H1 (cell line): ENCODE measurements around the gene KRTAP5-6. TPM values are rescaled to one million over a fixed set of nuclear protein-coding genes. Genes with fewer than 3 reads are reported as not detected.

Source experiments
- CTCF ChIA-PET: fragments of 300-600 bp; sonication (Branson Sonifier 250); formaldehyde crosslinking; loops from one replicate; lab custom pipeline; 2021; ENCODE audit not compliant: partially characterized antibody; lab: Charles Lee
- POLR2A ChIA-PET: fragments of 300-600 bp; sonication (Branson Sonifier 250); formaldehyde crosslinking; loops from one replicate; lab custom pipeline; 2021; ENCODE audit warnings: inconsistent platforms; ENCODE audit not compliant: partially characterized antibody; lab: Charles Lee
- DNase-seq, 2 experiments: peaks; one replicate each; pipeline versions ENCODE4 v3.0.0 to v3.0.0-alpha.2; 2010 to 2022; ENCODE audit warnings: low spot score in 2 of 2, low read depth in 1 of 2, mixed read lengths in 1 of 2
- FAIRE-seq: peaks from 2 replicates; lab custom pipeline; 2011; peaks lifted over from hg19 to GRCh38; lab: Jason Lieb, UNC
- H2AFZ ChIP-seq: 2 replicates; pipeline ENCODE4 v1.8.1; 2012; ENCODE audit warnings: low read length, inconsistent platforms
- H2AK5ac ChIP-seq: 2 replicates; pipeline ENCODE4 v1.6.1; 2013; ENCODE audit warnings: low read depth, low read length
- H2BK120ac ChIP-seq: replicated peaks from 2 replicates; pipeline ENCODE3; 2013; ENCODE audit warnings: low read depth, low read length, inconsistent platforms
- H2BK12ac ChIP-seq: 2 replicates; pipeline ENCODE4 v1.6.1; 2013; ENCODE audit warnings: low read depth, low read length
- H2BK15ac ChIP-seq: 2 replicates; pipeline ENCODE4 v1.6.1; 2013; ENCODE audit warnings: low read length
- H2BK20ac ChIP-seq: 2 replicates; pipeline ENCODE4 v1.6.1; 2013; ENCODE audit warnings: low read length
- H2BK5ac ChIP-seq: 2 replicates; pipeline ENCODE4 v1.6.1; 2013; ENCODE audit warnings: low read depth, low read length
- H3K14ac ChIP-seq: 2 replicates; pipeline ENCODE4 v1.6.1; 2013; ENCODE audit warnings: inconsistent platforms; ENCODE audit not compliant: insufficient read length
- H3K18ac ChIP-seq: 2 replicates; pipeline ENCODE4 v1.6.1; 2013; ENCODE audit warnings: low read length; ENCODE audit errors: extremely low read depth
- H3K23ac ChIP-seq: 2 replicates; pipeline ENCODE4 v1.6.1; 2013; ENCODE audit warnings: inconsistent platforms; ENCODE audit not compliant: insufficient read length
- H3K23me2 ChIP-seq: 2 replicates; pipeline ENCODE4 v1.6.1; 2013; ENCODE audit warnings: low read depth, low read length
- H3K27ac ChIP-seq: 2 replicates; pipeline ENCODE4 v1.6.1; 2011; ENCODE audit warnings: low read depth, low read length, inconsistent platforms
- H3K27me3 ChIP-seq, 4 experiments: replicated peaks in 1 of 4; 1 replicate in 1 of 4; 2 replicates in 3 of 4; pipeline versions ENCODE4 v1.6.1 to v1.8.1; 2011 to 2013; ENCODE audit warnings: low read length in 3 of 4, mild to moderate bottlenecking in 3 of 4, inconsistent platforms in 2 of 4, mixed read lengths in 2 of 4, moderate library complexity in 1 of 4; ENCODE audit not compliant: control insufficient read depth in 3 of 4, insufficient read depth in 3 of 4; ENCODE audit errors: extremely low read depth in 1 of 4
- H3K36me3 ChIP-seq, 4 experiments: 2 replicates each; pipeline versions ENCODE4 v1.6.1 to v1.8.1; 2011 to 2013; ENCODE audit warnings: mild to moderate bottlenecking in 4 of 4, low read length in 3 of 4, moderate library complexity in 2 of 4, control low read depth in 1 of 4, inconsistent platforms in 1 of 4; ENCODE audit not compliant: insufficient read depth in 4 of 4, control insufficient read depth in 2 of 4
- H3K4ac ChIP-seq: replicated peaks from 2 replicates; pipeline ENCODE3; 2013; ENCODE audit warnings: low read length, low read depth, mixed read lengths, inconsistent platforms; ENCODE audit not compliant: insufficient read length
- H3K4me1 ChIP-seq, 4 experiments: replicated peaks in 1 of 4; 1 replicate in 1 of 4; 2 replicates in 3 of 4; pipeline versions ENCODE4 v1.6.1 to v1.8.1; 2011 to 2013; ENCODE audit warnings: low read length in 3 of 4, inconsistent platforms in 2 of 4, mixed read lengths in 1 of 4; ENCODE audit not compliant: insufficient read depth in 4 of 4, control insufficient read depth in 3 of 4
- H3K4me2 ChIP-seq, 2 experiments: 2 replicates each; pipeline versions ENCODE4 v1.6.1 to v1.8.1; 2011 to 2013; ENCODE audit warnings: low read depth in 2 of 2, low read length in 2 of 2, control low read depth in 1 of 2, inconsistent platforms in 1 of 2, mild to moderate bottlenecking in 1 of 2; ENCODE audit not compliant: insufficient read depth in 1 of 2
- H3K4me3 ChIP-seq, 4 experiments: fragments of 200-600, 300-600 bp in 1 of 4; sonication (generic), shearing (Covaris generic), sonication (Bioruptor Twin) in 1 of 4; 2 replicates each; pipeline versions ENCODE4 v1.5.1 to v1.8.1; 2011 to 2016; ENCODE audit warnings: low read length in 4 of 4, low read depth in 3 of 4, control low read depth in 2 of 4, inconsistent platforms in 2 of 4, mild to moderate bottlenecking in 2 of 4, mixed read lengths in 1 of 4, moderate library complexity in 1 of 4; ENCODE audit not compliant: insufficient read depth in 2 of 4; ENCODE audit errors: extremely low read depth in 1 of 4
- H3K56ac ChIP-seq: replicated peaks from 2 replicates; pipeline ENCODE3; 2013; ENCODE audit warnings: low read depth, mild to moderate bottlenecking, mixed read lengths, low read length, inconsistent platforms; ENCODE audit not compliant: insufficient read length
- H3K79me1 ChIP-seq: 2 replicates; pipeline ENCODE4 v1.6.1; 2013; ENCODE audit warnings: low read depth, low read length, control low read depth
- H3K79me2 ChIP-seq, 2 experiments: 2 replicates each; pipeline versions ENCODE4 v1.6.1 to v1.8.1; 2012 to 2013; ENCODE audit warnings: low read length in 2 of 2, mild to moderate bottlenecking in 2 of 2, inconsistent platforms in 1 of 2; ENCODE audit not compliant: insufficient read depth in 2 of 2, control insufficient read depth in 1 of 2
- H3K9ac ChIP-seq, 4 experiments: replicated peaks in 1 of 4; 1 replicate in 1 of 4; 2 replicates in 3 of 4; pipeline versions ENCODE4 v1.6.1 to v1.8.1; 2011 to 2013; ENCODE audit warnings: low read depth in 3 of 4, low read length in 3 of 4, control low read depth in 2 of 4, mild to moderate bottlenecking in 2 of 4, moderate library complexity in 2 of 4, inconsistent platforms in 1 of 4; ENCODE audit errors: extremely low read depth in 1 of 4
- H3K9me3 ChIP-seq, 2 experiments: 2 replicates each; pipeline versions ENCODE4 v1.6.1 to v1.8.1; 2012 to 2013; ENCODE audit warnings: mild to moderate bottlenecking in 2 of 2, moderate library complexity in 2 of 2, control low read depth in 1 of 2, inconsistent platforms in 1 of 2, low read depth in 1 of 2, low read length in 1 of 2, mixed read lengths in 1 of 2; ENCODE audit not compliant: insufficient read depth in 2 of 2
- H4K20me1 ChIP-seq, 2 experiments: replicated peaks in 1 of 2; 2 replicates each; pipeline versions ENCODE3 to v1.8.1; 2011 to 2013; ENCODE audit warnings: inconsistent platforms in 2 of 2, low read length in 2 of 2, mild to moderate bottlenecking in 1 of 2; ENCODE audit not compliant: insufficient read depth in 2 of 2, control insufficient read depth in 1 of 2
- H4K5ac ChIP-seq: 2 replicates; pipeline ENCODE4 v1.6.1; 2013; ENCODE audit warnings: low read length, low read depth, mixed read lengths, inconsistent platforms; ENCODE audit not compliant: insufficient read length
- H4K8ac ChIP-seq: 2 replicates; pipeline ENCODE4 v1.8.0; 2013; ENCODE audit warnings: mild to moderate bottlenecking, moderate library complexity, low read length, inconsistent platforms; ENCODE audit not compliant: insufficient read depth; ENCODE audit errors: extremely low read depth
- H4K91ac ChIP-seq: replicated peaks from 2 replicates; pipeline ENCODE3; 2013; ENCODE audit warnings: low read length, mixed read lengths, inconsistent platforms; ENCODE audit not compliant: insufficient read length
- ASH2L ChIP-seq: fragments of 200-600, 300-600 bp; sonication (generic); IDR thresholded peaks from one replicate; pipeline ENCODE4 v1.7.1; 2017; ENCODE audit warnings: low read length
- FOSL1 ChIP-seq: IDR thresholded peaks from 2 replicates; pipeline ENCODE4 v1.6.1; 2011; ENCODE audit warnings: mild to moderate bottlenecking, low read depth, low read length, moderate library complexity; ENCODE audit not compliant: insufficient read depth
- KDM1A ChIP-seq: fragments of 200-600, 300-600 bp; sonication (generic); IDR thresholded peaks from 2 replicates; pipeline ENCODE4 v1.7.1; 2016; ENCODE audit warnings: mild to moderate bottlenecking, low read length, borderline replicate concordance
- MAFK ChIP-seq: IDR thresholded peaks from 2 replicates; pipeline ENCODE4 v1.6.1; 2012; ENCODE audit warnings: low read depth, mild to moderate bottlenecking, improper control_type of control experiment, low read length
- POLR2A ChIP-seq, 2 experiments: IDR thresholded peaks; 1 replicate in 1 of 2; 2 replicates in 1 of 2; pipeline ENCODE4 v1.6.1; 2011; ENCODE audit warnings: low read depth in 2 of 2, low read length in 2 of 2, mild to moderate bottlenecking in 2 of 2; ENCODE audit errors: control extremely low read depth in 1 of 2
- RAD21 ChIP-seq, 2 experiments: IDR thresholded peaks in 1 of 2; conservative IDR thresholded peaks in 1 of 2; 2 replicates each; pipeline ENCODE4 v1.6.1; 2011; ENCODE audit warnings: low read depth in 2 of 2, low read length in 2 of 2, improper control_type of control experiment in 1 of 2, inconsistent platforms in 1 of 2, mild to moderate bottlenecking in 1 of 2, moderate library complexity in 1 of 2
- SIX5 ChIP-seq: IDR thresholded peaks from 2 replicates; pipeline ENCODE4 v1.6.1; 2011; ENCODE audit warnings: mild to moderate bottlenecking, low read depth, low read length
- SP1 ChIP-seq: IDR thresholded peaks from 2 replicates; pipeline ENCODE4 v1.6.1; 2011; ENCODE audit warnings: low read depth, low read length
- WGBS, 2 experiments: shearing (Covaris generic) in 1 of 2; methylation state at CpG; one replicate each; pipeline versions ENCODE4 v1.1.6 to v1.1.7; 2013 to 2015; ENCODE audit warnings: low lambda C conversion rate in 2 of 2, mixed read lengths in 2 of 2, inconsistent platforms in 1 of 2, low coverage in 1 of 2, missing lambda C conversion rate in 1 of 2; ENCODE audit not compliant: insufficient replicate concordance in 2 of 2, insufficient coverage in 1 of 2, insufficient read length in 1 of 2; ENCODE audit errors: extremely low coverage in 1 of 2, missing lambda C conversion rate in 1 of 2; 5-methylcytosine and 5-hydroxymethylcytosine counted together
- polyA plus RNA-seq, 7 experiments: library from polyadenylated mRNA; depleted of rRNA in 3 of 7; stranded (reverse) in 5 of 7; unstranded in 2 of 7; fragments of >200 nt in 5 of 7; fragments of 200-250 nt in 2 of 7; gene quantifications; 1 replicate in 5 of 7; 2 replicates in 1 of 7; 4 replicates in 1 of 7; pipeline versions ENCODE4 v1.2.1 to v1.2.3, GENCODE V29; 2011 to 2013; ENCODE audit warnings: missing spikeins in 2 of 7, mixed read lengths in 2 of 7
- total RNA-seq: library from RNA; stranded (reverse); fragmentation: NEBNext Ultra II Directional; extraction: Animal tissue kit (Norgen Biotek cat#: 25700); gene quantifications from 2 replicates; pipeline ENCODE4 v1.2.1, GENCODE V29; 2021
- TF ChIP-seq, protein P1 (sequence below): IDR thresholded peaks from 2 replicates; pipeline ENCODE4 v1.6.1; 2012; ENCODE audit warnings: inconsistent platforms

Gene KRTAP5-6
- total and polyA plus RNA-seq, 2 of the 8 experiments (the other 6 are each of a cell fraction or from before 2014, with no cell fraction given) = not detected

DNA sequence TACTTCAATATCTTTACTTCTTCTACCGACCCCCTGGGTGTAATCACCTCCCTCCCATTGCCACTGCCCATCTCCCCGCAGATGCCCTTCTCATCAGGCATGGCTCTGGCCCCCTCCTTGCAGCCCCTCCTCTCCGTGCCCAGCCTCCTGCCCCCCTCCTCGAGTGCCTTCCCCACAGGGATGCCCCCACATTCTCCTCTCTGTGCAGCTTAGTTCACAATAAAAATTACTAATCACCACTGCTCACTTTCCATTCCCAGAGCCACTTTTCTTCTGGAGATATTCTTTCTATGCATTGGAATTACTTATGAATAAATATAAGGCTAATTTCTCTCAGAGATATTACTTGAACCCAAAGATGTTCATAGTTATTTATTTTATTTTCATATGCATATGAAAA is 31.3 kb downstream of the KRTAP5-6 start:
- H3K79me2 ChIP-seq = peaks cover 0 to 7% of the 10 kb centered on the region in 2 experiments; a peak in 1 of 4 replicates
- no peak overlapping the region for H3K14ac ChIP-seq
- no peak overlapping the region for H3K56ac ChIP-seq
- H4K91ac ChIP-seq = no peak overlapping the region
- ChIA-PET POLR2A (no interaction called here), CTCF (interaction anchor here (2.2 kb wide), 1 partner anchor 35 kb away, joined by 8 read pairs; no protein-coding TSS in a partner anchor)
- FAIRE-seq (no peak), DNase-seq (no peak)
- no peak overlapping the region for H4K8ac ChIP-seq
- H4K5ac ChIP-seq = no peak overlapping the region
- peaks cover 0 to 4% (median 0%) of the 10 kb centered on the region in 4 experiments; a peak in 1 of 8 replicates for H3K36me3 ChIP-seq
- H2BK20ac ChIP-seq = no peak overlapping the region
- H3K4ac ChIP-seq = no peak overlapping the region
- no peak overlapping the region for H2BK120ac ChIP-seq
- H3K79me1 ChIP-seq = no peaks in the 10 kb centered on the region
- no peaks in the 10 kb centered on the region for H3K4me1 ChIP-seq
- 79% methylated on average over 4 of the region's 4 CpGs; no CpG with 5 or more reads in 1 of the 2 experiments for WGBS, 2 experiments
- no peak overlapping the region for H2BK12ac ChIP-seq
- no peak overlapping the region for H3K9ac ChIP-seq
- peaks cover 0 to 5% (median 1%) of the 10 kb centered on the region in 4 experiments; a peak in 2 of 7 replicates for H3K27me3 ChIP-seq
- no peak overlapping the region for H3K18ac ChIP-seq
- H3K9me3 ChIP-seq = peaks cover 0 to 2% of the 10 kb centered on the region in 2 experiments; a peak in 1 of 4 replicates
- H2BK15ac ChIP-seq = no peak overlapping the region
- H3K27ac ChIP-seq = no peak overlapping the region
- no peak overlapping the region for H2AFZ ChIP-seq
- H3K4me3 ChIP-seq = no peak overlapping the region
- no peak overlapping the region for H3K23ac ChIP-seq
- no peak overlapping the region for H2BK5ac ChIP-seq
- peaks cover 2 to 10% of the 10 kb centered on the region in 2 experiments for H4K20me1 ChIP-seq
- H3K23me2 ChIP-seq = peaks cover 12% of the 10 kb centered on the region
- H2AK5ac ChIP-seq = no peak overlapping the region
- no peak overlapping the region for H3K4me2 ChIP-seq
- TF ChIP-seq SP1 (no peak), SIX5 (no peak), POLR2A (IDR thresholded peaks at IDR 0.05; ENCODE audit: control extremely low read depth in 1 of 2, low read depth in 2 of 2, low read length in 2 of 2) (no peak), KDM1A (no peak), FOSL1 (no peak), RAD21 (IDR thresholded peaks at IDR 0.05 in 1 of 2, conservative IDR thresholded peaks at IDR 0.05 in 1 of 2; ENCODE audit: low read depth in 2 of 2, low read length in 2 of 2) (no peak), ASH2L (no peak), MAFK (no peak)
- TF ChIP-seq, protein P1, sequence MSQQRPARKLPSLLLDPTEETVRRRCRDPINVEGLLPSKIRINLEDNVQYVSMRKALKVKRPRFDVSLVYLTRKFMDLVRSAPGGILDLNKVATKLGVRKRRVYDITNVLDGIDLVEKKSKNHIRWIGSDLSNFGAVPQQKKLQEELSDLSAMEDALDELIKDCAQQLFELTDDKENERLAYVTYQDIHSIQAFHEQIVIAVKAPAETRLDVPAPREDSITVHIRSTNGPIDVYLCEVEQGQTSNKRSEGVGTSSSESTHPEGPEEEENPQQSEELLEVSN = no peak
